GM19372 (cell line): ENCODE results near the gene PTH2R.
"Not testable (repeated sequence)": the region's sequence is repeated elsewhere in the genome, so short reads cannot be mapped to it uniquely, and the experiment has no call there.

Experiments
- ATAC-seq: cut with Tn5 transposase; IDR thresholded peaks from one replicate; pipeline ENCODE4 v1.9.1; 2021; ENCODE audit warnings: mild to moderate bottlenecking, low read depth, moderate library complexity; ENCODE audit not compliant: unreplicated experiment

Gene PTH2R

GRCh38 chr2:208482453-208483015, 75.9 kb downstream of the PTH2R start:
- ATAC-seq: not testable (repeated sequence)

GRCh38 chr2:208485390-208485789, 78.8 kb downstream of the PTH2R start:
- ATAC-seq: no peak

GRCh38 chr2:208488686-208489564, 82.3 kb downstream of the PTH2R start:
- no peak for ATAC-seq

- no peak for ATAC-seq
Measured at GRCh38 chr2:208489687-208490086, 83.1 kb downstream of the PTH2R start.

GRCh38 chr2:208490492-208490891, 83.9 kb downstream of the PTH2R start:
- ATAC-seq: no peak

- ATAC-seq: no peak
Measured at GRCh38 chr2:208491641-208492040, 85.0 kb downstream of the PTH2R start.

GRCh38 chr2:208492069-208492468, 85.5 kb downstream of the PTH2R start:
- no peak for ATAC-seq

- ATAC-seq: no peak
Measured at GRCh38 chr2:208493186-208493585, 86.6 kb downstream of the PTH2R start.

GRCh38 chr2:208496129-208496528, 89.5 kb downstream of the PTH2R start:
- ATAC-seq: no peak

GRCh38 chr2:208501206-208501605, 94.6 kb downstream of the PTH2R start:
- ATAC-seq: no peak

GRCh38 chr2:208502288-208502687, 95.7 kb downstream of the PTH2R start:
- ATAC-seq: no peak

GRCh38 chr2:208505365-208505764, 98.8 kb downstream of the PTH2R start:
- ATAC-seq: not testable (repeated sequence)

GRCh38 chr2:208509586-208509985, 103.0 kb downstream of the PTH2R start:
- ATAC-seq: no peak

GRCh38 chr2:208511016-208511415, 104.4 kb downstream of the PTH2R start:
- no peak for ATAC-seq

GRCh38 chr2:208511573-208511972, 105.0 kb downstream of the PTH2R start:
- ATAC-seq: no peak

GRCh38 chr2:208515099-208515498, 108.5 kb downstream of the PTH2R start:
- ATAC-seq: no peak

- not testable (repeated sequence) for ATAC-seq
Measured at GRCh38 chr2:208523069-208523468, 116.5 kb downstream of the PTH2R start.

- not testable (repeated sequence) for ATAC-seq
Measured at GRCh38 chr2:208525165-208525564, 118.6 kb downstream of the PTH2R start.

GRCh38 chr2:208529796-208530195, 123.2 kb downstream of the PTH2R start:
- ATAC-seq: no peak

GRCh38 chr2:208531361-208531760, 124.8 kb downstream of the PTH2R start:
- ATAC-seq: no peak

GRCh38 chr2:208535578-208535977, 129.0 kb downstream of the PTH2R start:
- not testable (repeated sequence) for ATAC-seq

GRCh38 chr2:208541461-208541988, 134.9 kb downstream of the PTH2R start:
- no peak for ATAC-seq
